Measurements from ENCODE around the gene GNRH2. TPM values are rescaled to one million over a fixed set of nuclear protein-coding genes. Genes with fewer than 3 reads are reported as not detected.
"Not testable (repeated sequence)": the region's sequence is repeated elsewhere in the genome, so short reads cannot be mapped to it uniquely, and the experiment has no call there.

The GNRH2 gene
- total RNA-seq, 1 experiment from 2014 or later, result 0.50 TPM

DNA sequence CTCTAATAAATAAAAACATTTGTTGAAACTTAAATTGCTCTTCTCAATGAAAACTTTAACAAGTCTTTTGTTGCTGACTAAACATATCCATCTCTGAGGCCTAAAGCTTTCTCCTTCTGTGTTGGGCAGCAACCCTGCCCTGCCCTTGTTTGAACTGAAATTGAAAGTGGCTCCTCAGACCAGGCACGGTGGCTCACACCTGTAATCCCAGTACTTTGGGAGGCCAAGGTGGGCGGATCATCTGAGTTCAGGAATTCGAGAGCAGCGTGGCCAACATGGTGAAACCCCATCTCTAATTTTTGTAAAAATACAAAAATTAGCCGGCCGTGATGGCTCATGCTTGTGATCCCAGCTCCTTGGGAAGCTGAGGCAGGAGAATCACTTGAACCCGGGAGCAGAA, 29.2 kb upstream of the GNRH2 start:
- no peak for DNase-seq
- no peaks in the 10 kb centered on the region for H3K36me3 Mint-ChIP-seq (ENCODE audit: insufficient read depth, unreplicated experiment)
- no peak overlapping the region for H3K4me3 Mint-ChIP-seq (ENCODE audit: low read depth, unreplicated experiment)
- no peaks in the 10 kb centered on the region for H3K9me3 Mint-ChIP-seq (ENCODE audit: low read depth, unreplicated experiment)
- BruUV-seq (replicated peaks), result no TSS peak
- no peaks in the 10 kb centered on the region for H3K27me3 Mint-ChIP-seq (ENCODE audit: unreplicated experiment)
- intact Hi-C loops (cut with micrococcal nuclease; ENCODE audit: unreplicated experiment), result no loop called here
- no peak overlapping the region for H3K27ac Mint-ChIP-seq (ENCODE audit: unreplicated experiment)
- no peak for TF ChIP-seq CTCF (IDR thresholded peaks at IDR 0.05; ENCODE audit: unreplicated experiment)
- CTCF ChIA-PET, result no interaction called here
- H3K4me1 Mint-ChIP-seq (ENCODE audit: low read depth, unreplicated experiment), result no peaks in the 10 kb centered on the region

- Mint-ChIP-seq H3K4me3 (ENCODE audit: low read depth, unreplicated experiment) (no peak overlapping the region), H3K27ac (ENCODE audit: unreplicated experiment) (no peak overlapping the region), H3K4me1 (ENCODE audit: low read depth, unreplicated experiment) (no peaks in the 10 kb centered on the region), H3K36me3 (ENCODE audit: insufficient read depth, unreplicated experiment) (no peaks in the 10 kb centered on the region), H3K9me3 (ENCODE audit: low read depth, unreplicated experiment) (no peaks in the 10 kb centered on the region), H3K27me3 (ENCODE audit: unreplicated experiment) (no peaks in the 10 kb centered on the region)
- DNase-seq, result no peak
- CTCF ChIA-PET, result interaction anchor here (0.7 kb wide), 1 partner anchor 480 kb away, joined by 3 read pairs; no protein-coding TSS in a partner anchor
- BruUV-seq (replicated peaks), result no TSS peak
- intact Hi-C loops (cut with micrococcal nuclease; ENCODE audit: unreplicated experiment), result no loop called here
- TF ChIP-seq CTCF (IDR thresholded peaks at IDR 0.05; ENCODE audit: unreplicated experiment), result no peak
Measured at GRCh38 chr20:3014662-3015061, 28.8 kb upstream of the GNRH2 start.

DNA sequence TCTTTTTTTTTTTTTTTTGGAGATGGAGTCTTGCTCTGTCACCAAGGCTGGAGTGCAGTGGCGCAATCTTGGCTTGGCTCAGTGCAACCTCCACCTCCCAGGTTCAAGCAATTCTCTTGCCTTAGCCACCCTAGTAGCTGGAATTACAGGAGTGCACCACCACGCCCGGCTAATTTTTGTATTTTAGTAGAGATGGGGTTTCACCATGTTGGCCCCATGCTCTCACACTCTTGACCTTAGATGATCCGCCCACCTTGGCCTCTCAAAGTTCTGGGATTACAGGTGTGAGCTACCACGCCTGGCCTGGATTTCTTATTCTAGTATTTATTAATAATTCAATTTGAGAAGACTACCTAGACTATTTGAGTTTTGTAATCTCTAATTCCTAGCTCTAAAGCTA, 28.1 kb upstream of the GNRH2 start:
- H3K4me1 Mint-ChIP-seq (ENCODE audit: low read depth, unreplicated experiment); H3K36me3 Mint-ChIP-seq (ENCODE audit: insufficient read depth, unreplicated experiment); DNase-seq; BruUV-seq (replicated peaks); H3K9me3 Mint-ChIP-seq (ENCODE audit: low read depth, unreplicated experiment); H3K27ac Mint-ChIP-seq (ENCODE audit: unreplicated experiment); intact Hi-C loops (cut with micrococcal nuclease; ENCODE audit: unreplicated experiment); H3K4me3 Mint-ChIP-seq (ENCODE audit: low read depth, unreplicated experiment); H3K27me3 Mint-ChIP-seq (ENCODE audit: unreplicated experiment): not testable (repeated sequence)
- CTCF ChIA-PET, result interaction anchor here (0.7 kb wide), 1 partner anchor 479 kb away, joined by 3 read pairs; no protein-coding TSS in a partner anchor

DNA sequence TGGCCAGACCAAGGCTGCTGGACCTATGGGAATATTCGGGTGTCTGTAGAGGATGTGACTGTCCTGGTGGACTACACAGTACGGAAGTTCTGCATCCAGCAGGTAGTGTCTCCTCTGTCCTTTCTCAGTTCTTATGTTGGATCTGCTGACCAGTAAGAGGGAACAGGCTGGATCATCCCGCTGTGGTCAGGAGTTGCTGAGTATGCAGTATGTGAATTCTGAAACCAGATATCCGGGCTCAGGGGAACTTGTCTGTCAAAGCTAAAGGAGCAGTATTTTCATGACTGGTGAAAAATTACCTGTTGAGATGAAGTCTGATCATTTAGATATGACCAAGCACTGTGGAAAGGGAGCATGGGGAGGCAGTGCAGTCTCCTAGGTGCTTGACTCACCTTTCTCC, 22.1 kb upstream of the GNRH2 start:
- Mint-ChIP-seq H3K9me3 (ENCODE audit: low read depth, unreplicated experiment) (no peaks in the 10 kb centered on the region), H3K4me1 (ENCODE audit: low read depth, unreplicated experiment) (no peaks in the 10 kb centered on the region), H3K27ac (ENCODE audit: unreplicated experiment) (no peak overlapping the region), H3K36me3 (ENCODE audit: insufficient read depth, unreplicated experiment) (peaks cover 5% of the 10 kb centered on the region), H3K4me3 (ENCODE audit: low read depth, unreplicated experiment) (no peak overlapping the region), H3K27me3 (ENCODE audit: unreplicated experiment) (no peaks in the 10 kb centered on the region)
- CTCF ChIA-PET, result no interaction called here
- BruUV-seq (replicated peaks), result no TSS peak
- TF ChIP-seq CTCF (IDR thresholded peaks at IDR 0.05; ENCODE audit: unreplicated experiment), result no peak
- intact Hi-C loops (cut with micrococcal nuclease; ENCODE audit: unreplicated experiment), result no loop called here
- DNase-seq, result no peak

GRCh38 chr20:3021777-3022176, 21.6 kb upstream of the GNRH2 start:
- CTCF ChIA-PET, result no interaction called here
- no peaks in the 10 kb centered on the region for H3K4me1 Mint-ChIP-seq (ENCODE audit: low read depth, unreplicated experiment)

DNA sequence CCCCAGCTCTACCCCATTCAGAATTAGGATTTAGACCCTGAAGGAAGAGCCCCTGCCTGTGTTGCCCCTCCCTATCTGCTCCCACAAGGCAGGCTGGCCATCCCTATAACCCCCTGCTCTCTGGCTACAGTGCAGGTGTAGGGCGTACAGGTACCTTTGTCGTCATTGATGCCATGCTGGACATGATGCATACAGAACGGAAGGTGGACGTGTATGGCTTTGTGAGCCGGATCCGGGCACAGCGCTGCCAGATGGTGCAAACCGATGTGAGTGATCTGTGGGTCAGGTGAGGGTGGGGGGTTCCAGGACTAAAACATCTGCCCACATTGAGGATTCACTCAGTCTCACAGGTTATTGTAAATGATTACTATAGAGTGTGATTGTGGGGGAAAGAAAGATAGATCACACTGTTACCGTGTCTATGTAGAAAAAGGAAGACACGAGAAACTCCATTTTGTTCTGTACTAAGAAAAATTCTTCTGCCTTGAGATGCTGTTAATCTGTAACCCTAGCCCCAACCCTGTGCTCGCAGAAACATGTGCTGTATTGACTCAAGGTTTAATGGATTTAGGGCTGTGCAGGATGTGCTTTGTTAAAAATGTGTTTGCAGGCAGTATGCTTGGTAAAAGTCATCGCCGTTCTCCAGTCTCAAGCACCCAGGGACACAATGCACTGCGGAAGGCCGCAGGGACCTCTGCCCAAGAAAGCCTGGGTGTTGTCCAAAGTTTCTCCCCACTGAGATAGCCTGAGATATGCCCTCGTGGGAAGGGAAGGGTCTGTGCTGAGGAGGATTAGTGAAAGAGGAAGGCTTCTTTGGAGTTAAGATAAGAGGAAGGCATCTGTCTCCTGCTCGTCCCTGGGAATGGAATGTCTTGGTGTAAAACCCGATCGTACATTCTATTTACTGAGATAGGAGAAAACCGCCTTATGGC, 20.6 kb upstream of the GNRH2 start:
- H3K36me3 Mint-ChIP-seq (ENCODE audit: insufficient read depth, unreplicated experiment); DNase-seq; H3K9me3 Mint-ChIP-seq (ENCODE audit: low read depth, unreplicated experiment); intact Hi-C loops (cut with micrococcal nuclease; ENCODE audit: unreplicated experiment); H3K4me3 Mint-ChIP-seq (ENCODE audit: low read depth, unreplicated experiment); H3K27ac Mint-ChIP-seq (ENCODE audit: unreplicated experiment); BruUV-seq (replicated peaks); CTCF ChIA-PET; H3K4me1 Mint-ChIP-seq (ENCODE audit: low read depth, unreplicated experiment); H3K27me3 Mint-ChIP-seq (ENCODE audit: unreplicated experiment): not testable (repeated sequence)

More at GRCh38 chr20:3021777-3022176, 21.6 kb upstream of the GNRH2 start:
- no peak for TF ChIP-seq CTCF (IDR thresholded peaks at IDR 0.05; ENCODE audit: unreplicated experiment)
- no peaks in the 10 kb centered on the region for H3K27me3 Mint-ChIP-seq (ENCODE audit: unreplicated experiment)
- no TSS peak for BruUV-seq (replicated peaks)
- no peak overlapping the region for H3K27ac Mint-ChIP-seq (ENCODE audit: unreplicated experiment)
- intact Hi-C loops (cut with micrococcal nuclease; ENCODE audit: unreplicated experiment), result no loop called here
- H3K4me3 Mint-ChIP-seq (ENCODE audit: low read depth, unreplicated experiment), result no peak overlapping the region
- DNase-seq, result no peak
- no peaks in the 10 kb centered on the region for H3K9me3 Mint-ChIP-seq (ENCODE audit: low read depth, unreplicated experiment)
- H3K36me3 Mint-ChIP-seq (ENCODE audit: insufficient read depth, unreplicated experiment), result peaks cover 5% of the 10 kb centered on the region
